ENCODE measurements around the gene AP1S3.

Gene AP1S3

GRCh38 chr2:223759569-223760430 lies 77.6 kb downstream of the AP1S3 start:
- no peak for DNase-seq (ENCODE audit: low read depth)

- DNase-seq (ENCODE audit: low read depth) = no peak
Measured at GRCh38 chr2:223758131-223758840, 79.1 kb downstream of the AP1S3 start.

GRCh38 chr2:223753940-223754339 lies 83.4 kb downstream of the AP1S3 start:
- no peak for DNase-seq (ENCODE audit: low read depth)

- no peak for DNase-seq (ENCODE audit: low read depth)
Measured at GRCh38 chr2:223751012-223751411, 86.4 kb downstream of the AP1S3 start.

GRCh38 chr2:223747392-223748042 lies 89.9 kb downstream of the AP1S3 start:
- no peak for DNase-seq (ENCODE audit: low read depth)

- DNase-seq (ENCODE audit: low read depth) = no peak
Measured at GRCh38 chr2:223746611-223747010, 90.8 kb downstream of the AP1S3 start.

GRCh38 chr2:223744580-223744979 lies 92.8 kb downstream of the AP1S3 start:
- no peak for DNase-seq (ENCODE audit: low read depth)

GRCh38 chr2:223740679-223741078 lies 96.7 kb downstream of the AP1S3 start:
- DNase-seq (ENCODE audit: low read depth) = no peak

- DNase-seq (ENCODE audit: low read depth) = no peak
Measured at GRCh38 chr2:223737207-223737606, 100.2 kb downstream of the AP1S3 start.

- DNase-seq (ENCODE audit: low read depth) = no peak
Measured at GRCh38 chr2:223736488-223736887, 100.9 kb downstream of the AP1S3 start.

GRCh38 chr2:223735659-223736244 lies 101.6 kb downstream of the AP1S3 start:
- no peak for DNase-seq (ENCODE audit: low read depth)

GRCh38 chr2:223735035-223735640 lies 102.2 kb downstream of the AP1S3 start:
- DNase-seq (ENCODE audit: low read depth) = no peak

- no peak for DNase-seq (ENCODE audit: low read depth)
Measured at GRCh38 chr2:223734346-223734745, 103.0 kb downstream of the AP1S3 start.

- no peak for DNase-seq (ENCODE audit: low read depth)
Measured at GRCh38 chr2:223732346-223732745, 105.0 kb downstream of the AP1S3 start.

- DNase-seq (ENCODE audit: low read depth) = no peak
Measured at GRCh38 chr2:223731503-223731902, 105.9 kb downstream of the AP1S3 start.

- no peak for DNase-seq (ENCODE audit: low read depth)
Measured at GRCh38 chr2:223729781-223730180, 107.6 kb downstream of the AP1S3 start.

GRCh38 chr2:223727562-223727961 lies 109.8 kb downstream of the AP1S3 start:
- no peak for DNase-seq (ENCODE audit: low read depth)

GRCh38 chr2:223725986-223726970 lies 111.1 kb downstream of the AP1S3 start:
- no peak for DNase-seq (ENCODE audit: low read depth)

GRCh38 chr2:223725494-223725893 lies 111.9 kb downstream of the AP1S3 start:
- no peak for DNase-seq (ENCODE audit: low read depth)

GRCh38 chr2:223724861-223725260 lies 112.5 kb downstream of the AP1S3 start:
- DNase-seq (ENCODE audit: low read depth) = no peak

GRCh38 chr2:223723954-223724411 lies 113.4 kb downstream of the AP1S3 start:
- DNase-seq (ENCODE audit: low read depth) = no peak

All from CMK (cell line).